Skeletal muscle cell (primary cell): Measurements from ENCODE around the gene COIL.
"Not testable (repeated sequence)": the region's sequence is repeated elsewhere in the genome, so short reads cannot be mapped to it uniquely, and the experiment has no call there.

ENCODE experiments used
- DNase-seq: peaks from one replicate; pipeline ENCODE4 v3.0.0-alpha.2; 2010; ENCODE audit warnings: low read depth
- H3K4me3 ChIP-seq: 2 replicates; pipeline ENCODE4 v1.5.1; 2011; ENCODE audit warnings: low read depth, mild to moderate bottlenecking, control low read depth, low read length, moderate library complexity

COIL gene

GRCh38 chr17:56979091-56979480 lies 18.2 kb upstream of the COIL start:
- no peak overlapping the region for H3K4me3 ChIP-seq
- no peak for DNase-seq

- peak overlapping the region; percentile 65 for H3K4me3 ChIP-seq
- no peak for DNase-seq
Measured at GRCh38 chr17:56978441-56979090, 17.7 kb upstream of the COIL start.

- DNase-seq, result peak; percentile 35
- H3K4me3 ChIP-seq, result peak within 1 kb of the TSS; percentile 65
Measured at GRCh38 chr17:56977673-56978395, 17.0 kb upstream of the COIL start, which contains the start of gene SCPEP1. Gene SCPEP1, plus strand, starts transcription at chr17:56978131. Its CDS starts 29 bp downstream, at chr17:56978160.

GRCh38 chr17:56976941-56977608 lies 16.2 kb upstream of the COIL start:
- DNase-seq, result no peak
- peak overlapping the region; percentile 65 for H3K4me3 ChIP-seq

GRCh38 chr17:56975656-56976055 lies 14.8 kb upstream of the COIL start:
- DNase-seq, result no peak
- no peak overlapping the region for H3K4me3 ChIP-seq

GRCh38 chr17:56974055-56974454 lies 13.2 kb upstream of the COIL start:
- no peak overlapping the region for H3K4me3 ChIP-seq
- no peak for DNase-seq

GRCh38 chr17:56973520-56973919 lies 12.7 kb upstream of the COIL start:
- DNase-seq, result no peak
- no peak overlapping the region for H3K4me3 ChIP-seq

GRCh38 chr17:56972111-56972730 lies 11.4 kb upstream of the COIL start:
- H3K4me3 ChIP-seq, result no peak overlapping the region

GRCh38 chr17:56970974-56971373 lies 10.1 kb upstream of the COIL start:
- H3K4me3 ChIP-seq, result no peak overlapping the region
- DNase-seq, result no peak

More at GRCh38 chr17:56972111-56972730, 11.4 kb upstream of the COIL start:
- no peak for DNase-seq

GRCh38 chr17:56966338-56966737 lies 5.5 kb upstream of the COIL start:
- no peak overlapping the region for H3K4me3 ChIP-seq
- DNase-seq, result no peak

- H3K4me3 ChIP-seq, DNase-seq: not testable (repeated sequence)
Measured at GRCh38 chr17:56965681-56966080, 4.8 kb upstream of the COIL start.

- DNase-seq, H3K4me3 ChIP-seq: not testable (repeated sequence)
Measured at GRCh38 chr17:56965241-56965640, 4.4 kb upstream of the COIL start.

- H3K4me3 ChIP-seq, result no peak overlapping the region
- no peak for DNase-seq
Measured at GRCh38 chr17:56956992-56957391, 3.9 kb downstream of the COIL start.

- no peak for DNase-seq
- no peak overlapping the region for H3K4me3 ChIP-seq
Measured at GRCh38 chr17:56949595-56949994, 11.3 kb downstream of the COIL start.

- no peak for DNase-seq
Measured at GRCh38 chr17:56948491-56948890, 12.4 kb downstream of the COIL start.

GRCh38 chr17:56947741-56948140 lies 13.1 kb downstream of the COIL start:
- DNase-seq, result no peak
- no peak overlapping the region for H3K4me3 ChIP-seq

More at GRCh38 chr17:56948491-56948890, 12.4 kb downstream of the COIL start:
- no peak overlapping the region for H3K4me3 ChIP-seq

- DNase-seq, result no peak
- H3K4me3 ChIP-seq, result no peak overlapping the region
Measured at GRCh38 chr17:56945938-56946505, 14.8 kb downstream of the COIL start.

- DNase-seq, result no peak
- no peak overlapping the region for H3K4me3 ChIP-seq
Measured at GRCh38 chr17:56943505-56944125, 17.2 kb downstream of the COIL start.

- no peak overlapping the region for H3K4me3 ChIP-seq
- no peak for DNase-seq
Measured at GRCh38 chr17:56939869-56940484, 20.9 kb downstream of the COIL start.
